H1 (cell line): ENCODE data around the gene RGS5. TPM values are rescaled to one million over a fixed set of nuclear protein-coding genes. Genes with fewer than 3 reads are reported as not detected.

Experiments
- ASH2L ChIP-seq: fragments of 200-600, 300-600 bp; sonication (generic); IDR thresholded peaks from one replicate; pipeline ENCODE4 v1.7.1; 2017; ENCODE audit warnings: low read length
- BCL11A ChIP-seq, 2 experiments: IDR thresholded peaks; one replicate each; pipeline ENCODE4 v1.6.1; 2011; ENCODE audit warnings: low read depth in 2 of 2, low read length in 2 of 2, mild to moderate bottlenecking in 2 of 2
- CHD7 ChIP-seq: fragments of 300-600 bp; sonication (generic); IDR thresholded peaks from 2 replicates; pipeline ENCODE4 v1.7.1; 2012; ENCODE audit warnings: low read length, moderate library complexity, mild to moderate bottlenecking, inconsistent platforms; ENCODE audit not compliant: insufficient replicate concordance
- TAF1 ChIP-seq: IDR thresholded peaks from 2 replicates; pipeline ENCODE4 v1.6.1; 2011; ENCODE audit warnings: mild to moderate bottlenecking, low read depth, low read length
- polyA plus RNA-seq, 7 experiments: library from polyadenylated mRNA; depleted of rRNA in 3 of 7; stranded (reverse) in 5 of 7; unstranded in 2 of 7; fragments of >200 nt in 5 of 7; fragments of 200-250 nt in 2 of 7; gene quantifications; 1 replicate in 5 of 7; 2 replicates in 1 of 7; 4 replicates in 1 of 7; pipeline versions ENCODE4 v1.2.1 to v1.2.3, GENCODE V29; 2011 to 2013; ENCODE audit warnings: missing spikeins in 2 of 7, mixed read lengths in 2 of 7
- total RNA-seq: library from RNA; stranded (reverse); fragmentation: NEBNext Ultra II Directional; extraction: Animal tissue kit (Norgen Biotek cat#: 25700); gene quantifications from 2 replicates; pipeline ENCODE4 v1.2.1, GENCODE V29; 2021

Gene RGS5
- total and polyA plus RNA-seq, 2 of the 8 experiments (the other 6 are each of a cell fraction or from before 2014, with no cell fraction given): 75.5 to 103 TPM

GRCh38 chr1:163104385-163105099 is 98.2 kb downstream of the RGS5 start (continued):
- TF ChIP-seq CHD7: no peak
- no peak for TF ChIP-seq TAF1
- no peak for TF ChIP-seq ASH2L
- TF ChIP-seq BCL11A (IDR thresholded peaks at IDR 0.05; ENCODE audit: low read depth in 2 of 2, low read length in 2 of 2): no peak
